ENCODE data around the gene HSD17B8. TPM values are rescaled to one million over a fixed set of nuclear protein-coding genes. Genes with fewer than 3 reads are reported as not detected.
A peak's percentile ranks its signal among the peaks of the same experiment; 100 is the strongest.

HSD17B8 gene
- total RNA-seq, 4 donors from 2014 or later, result 30.2 to 79.4 (median 40.9) TPM

DNA sequence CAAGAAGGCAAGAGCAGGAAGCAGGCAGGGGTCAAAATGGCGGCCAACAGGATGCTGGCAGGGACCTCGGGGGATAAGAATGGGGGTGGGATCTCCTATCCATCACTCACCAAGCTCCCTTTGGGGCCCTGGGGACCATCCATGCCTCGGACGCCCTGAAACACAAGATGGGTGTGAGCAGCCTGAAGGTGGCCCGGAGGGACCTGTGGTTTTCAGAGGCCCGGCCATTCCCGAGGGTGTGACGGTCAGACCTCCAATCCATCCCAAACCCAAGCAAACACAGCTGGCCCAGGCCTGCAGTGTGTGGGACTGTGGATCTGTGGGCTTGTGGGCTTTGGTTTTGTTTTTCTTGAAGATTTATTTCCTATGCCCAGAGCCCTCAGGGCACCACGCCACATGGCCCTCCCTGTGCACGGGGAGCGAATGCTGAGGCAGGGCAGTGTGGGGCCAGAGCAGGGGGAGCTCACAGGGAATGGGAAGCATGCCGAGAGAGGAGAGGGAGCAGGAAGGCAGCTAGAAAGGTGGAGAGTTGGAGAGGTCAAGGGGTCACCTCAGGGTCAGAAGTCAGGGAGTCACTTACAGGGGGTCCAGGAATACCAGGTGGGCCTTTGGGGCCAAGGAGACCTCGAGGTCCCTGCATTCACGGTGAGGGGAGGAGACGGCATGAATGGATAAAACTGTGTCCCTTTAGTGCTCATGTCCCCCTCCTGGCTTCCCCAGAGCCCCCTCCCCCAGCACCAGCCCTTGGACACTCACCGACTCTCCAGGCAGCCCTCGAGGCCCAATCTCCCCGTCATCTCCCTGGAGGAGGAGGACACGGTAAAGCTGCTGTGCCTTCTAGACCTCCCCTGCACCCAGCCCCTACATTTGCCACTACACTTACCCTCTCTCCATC, 26.7 kb upstream of the HSD17B8 start:
- Histone ChIP-seq H3K36me3 (no peaks in the 10 kb centered on the region), H3K4me1 (no peaks in the 10 kb centered on the region), H3K4me3 (replicated peaks in 1 of 3) (no peak overlapping the region), H3K27ac (no peak overlapping the region), H3K9me3 (no peaks in the 10 kb centered on the region), H3K27me3 (no peaks in the 10 kb centered on the region)
- WGBS, 2 donors, result 85% methylated on average over 19 of the region's 19 CpGs
- TF ChIP-seq, protein P1, sequence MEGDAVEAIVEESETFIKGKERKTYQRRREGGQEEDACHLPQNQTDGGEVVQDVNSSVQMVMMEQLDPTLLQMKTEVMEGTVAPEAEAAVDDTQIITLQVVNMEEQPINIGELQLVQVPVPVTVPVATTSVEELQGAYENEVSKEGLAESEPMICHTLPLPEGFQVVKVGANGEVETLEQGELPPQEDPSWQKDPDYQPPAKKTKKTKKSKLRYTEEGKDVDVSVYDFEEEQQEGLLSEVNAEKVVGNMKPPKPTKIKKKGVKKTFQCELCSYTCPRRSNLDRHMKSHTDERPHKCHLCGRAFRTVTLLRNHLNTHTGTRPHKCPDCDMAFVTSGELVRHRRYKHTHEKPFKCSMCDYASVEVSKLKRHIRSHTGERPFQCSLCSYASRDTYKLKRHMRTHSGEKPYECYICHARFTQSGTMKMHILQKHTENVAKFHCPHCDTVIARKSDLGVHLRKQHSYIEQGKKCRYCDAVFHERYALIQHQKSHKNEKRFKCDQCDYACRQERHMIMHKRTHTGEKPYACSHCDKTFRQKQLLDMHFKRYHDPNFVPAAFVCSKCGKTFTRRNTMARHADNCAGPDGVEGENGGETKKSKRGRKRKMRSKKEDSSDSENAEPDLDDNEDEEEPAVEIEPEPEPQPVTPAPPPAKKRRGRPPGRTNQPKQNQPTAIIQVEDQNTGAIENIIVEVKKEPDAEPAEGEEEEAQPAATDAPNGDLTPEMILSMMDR (IDR thresholded peaks at IDR 0.05), result no peak
- no peak for TF ChIP-seq POLR2A (IDR thresholded peaks at IDR 0.05)
- no peak for DNase-seq
- intact Hi-C loops (cut with DNase I), result no loop called here

DNA sequence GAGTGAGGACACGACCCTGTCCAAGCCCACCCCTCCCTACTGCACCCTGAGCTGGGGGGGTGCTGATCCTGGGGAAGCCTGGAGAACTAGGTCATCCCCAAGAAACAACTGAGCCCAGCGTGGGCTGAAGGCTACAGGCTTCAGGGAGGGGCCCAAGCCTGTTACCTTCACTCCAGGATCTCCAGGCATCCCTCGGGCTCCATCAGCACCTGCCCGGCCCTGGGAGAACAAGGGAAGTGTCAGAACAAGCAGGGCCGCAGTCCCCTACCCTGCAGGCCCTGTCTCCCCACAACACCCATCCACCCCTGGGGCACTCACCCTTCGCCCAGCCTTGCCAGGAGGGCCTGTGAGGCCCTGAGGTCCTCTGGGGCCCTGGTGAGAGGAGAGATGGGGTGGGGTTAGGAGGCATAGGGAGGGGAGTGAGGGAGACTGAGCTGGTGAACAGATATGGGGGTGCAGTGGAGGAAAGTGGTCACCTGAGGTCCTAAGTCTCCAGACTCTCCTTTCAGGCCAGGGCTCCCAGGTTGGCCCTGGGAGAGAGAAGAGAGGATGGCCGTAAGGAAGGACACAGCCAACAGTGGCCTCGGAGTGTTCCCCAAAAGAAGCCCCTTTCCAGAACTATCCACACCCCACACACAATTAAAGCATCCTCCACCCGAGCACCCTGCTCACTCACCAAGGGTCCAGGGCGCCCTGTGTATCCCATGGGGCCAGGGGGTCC, 25.5 kb upstream of the HSD17B8 start:
- Histone ChIP-seq H3K36me3 (no peaks in the 10 kb centered on the region), H3K27ac (no peak overlapping the region), H3K4me1 (no peaks in the 10 kb centered on the region), H3K9me3 (no peaks in the 10 kb centered on the region), H3K27me3 (no peaks in the 10 kb centered on the region), H3K4me3 (replicated peaks in 1 of 3) (no peak overlapping the region)
- WGBS, 2 donors, result 87 to 92% methylated on average over 8 to 9 of the region's 10 CpGs
- DNase-seq, result no peak
- intact Hi-C loops (cut with DNase I), result no loop called here
- no peak for TF ChIP-seq POLR2A (IDR thresholded peaks at IDR 0.05)
- TF ChIP-seq, protein P1 (IDR thresholded peaks at IDR 0.05), result no peak

- Histone ChIP-seq H3K4me1 (no peaks in the 10 kb centered on the region), H3K4me3 (replicated peaks in 1 of 3) (no peak overlapping the region), H3K36me3 (no peaks in the 10 kb centered on the region), H3K27me3 (no peaks in the 10 kb centered on the region), H3K9me3 (no peaks in the 10 kb centered on the region), H3K27ac (no peak overlapping the region)
- peak; percentile 53 to 72 for DNase-seq
- TF ChIP-seq, protein P1 (IDR thresholded peaks at IDR 0.05), result no peak
- TF ChIP-seq POLR2A (IDR thresholded peaks at IDR 0.05), result no peak
- intact Hi-C loops (cut with DNase I), result no loop called here
- WGBS, 2 donors, result 47 to 58% methylated on average over 7 of the region's 7 CpGs
Observed at GRCh38 chr6:33181141-33181540, 23.3 kb upstream of the HSD17B8 start.

DNA sequence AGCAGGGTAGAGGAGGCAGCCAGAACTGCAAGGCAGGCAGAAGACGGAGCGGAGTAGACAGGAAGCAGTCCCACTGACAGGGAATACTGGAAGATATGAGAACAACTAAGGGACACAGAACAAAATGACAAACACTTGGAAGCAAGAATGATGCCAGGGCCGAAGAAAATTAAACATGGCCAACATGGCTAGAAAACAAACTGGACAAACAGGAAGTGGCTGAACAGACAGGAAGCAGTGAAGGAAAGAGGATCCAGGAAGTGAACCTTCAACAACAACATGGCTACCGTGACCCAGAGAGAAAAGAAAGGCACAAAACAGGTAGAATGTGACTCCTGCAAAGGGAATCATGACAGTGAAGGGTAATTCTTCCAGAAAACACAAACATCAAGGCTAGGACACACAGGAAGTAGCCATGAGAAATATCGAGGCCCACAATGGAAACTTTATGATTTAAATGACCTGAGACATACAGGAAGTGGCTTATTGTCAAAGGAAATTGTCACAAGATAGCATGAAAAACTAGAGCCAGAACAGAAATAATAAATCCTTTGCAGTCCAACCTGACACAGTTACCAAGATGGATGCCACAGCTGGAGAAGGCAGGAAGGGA, 21.3 kb upstream of the HSD17B8 start:
- H3K9me3 ChIP-seq, result no peaks in the 10 kb centered on the region
- DNase-seq, result no peak
- intact Hi-C loops (cut with DNase I), result no loop called here
- no peaks in the 10 kb centered on the region for H3K4me1 ChIP-seq
- H3K27ac ChIP-seq, result no peak overlapping the region
- TF ChIP-seq, protein P1 (IDR thresholded peaks at IDR 0.05), result no peak
- TF ChIP-seq POLR2A (IDR thresholded peaks at IDR 0.05), result no peak
- H3K4me3 ChIP-seq (replicated peaks in 1 of 3), result no peak overlapping the region
- no peaks in the 10 kb centered on the region for H3K36me3 ChIP-seq
- WGBS, 2 donors, result 81 to 83% methylated on average over 5 of the region's 5 CpGs
- no peaks in the 10 kb centered on the region for H3K27me3 ChIP-seq
